ENCODE measurements around the gene MAN2B1. TPM values are rescaled to one million over a fixed set of nuclear protein-coding genes. Genes with fewer than 3 reads are reported as not detected.
A peak's percentile ranks its signal among the peaks of the same experiment; 100 is the strongest.

MAN2B1 gene
- total and polyA plus RNA-seq, 2 of the 13 experiments (the other 11 are each of a cell fraction or from before 2014, with no cell fraction given) = 23.6 to 23.8 TPM

DNA sequence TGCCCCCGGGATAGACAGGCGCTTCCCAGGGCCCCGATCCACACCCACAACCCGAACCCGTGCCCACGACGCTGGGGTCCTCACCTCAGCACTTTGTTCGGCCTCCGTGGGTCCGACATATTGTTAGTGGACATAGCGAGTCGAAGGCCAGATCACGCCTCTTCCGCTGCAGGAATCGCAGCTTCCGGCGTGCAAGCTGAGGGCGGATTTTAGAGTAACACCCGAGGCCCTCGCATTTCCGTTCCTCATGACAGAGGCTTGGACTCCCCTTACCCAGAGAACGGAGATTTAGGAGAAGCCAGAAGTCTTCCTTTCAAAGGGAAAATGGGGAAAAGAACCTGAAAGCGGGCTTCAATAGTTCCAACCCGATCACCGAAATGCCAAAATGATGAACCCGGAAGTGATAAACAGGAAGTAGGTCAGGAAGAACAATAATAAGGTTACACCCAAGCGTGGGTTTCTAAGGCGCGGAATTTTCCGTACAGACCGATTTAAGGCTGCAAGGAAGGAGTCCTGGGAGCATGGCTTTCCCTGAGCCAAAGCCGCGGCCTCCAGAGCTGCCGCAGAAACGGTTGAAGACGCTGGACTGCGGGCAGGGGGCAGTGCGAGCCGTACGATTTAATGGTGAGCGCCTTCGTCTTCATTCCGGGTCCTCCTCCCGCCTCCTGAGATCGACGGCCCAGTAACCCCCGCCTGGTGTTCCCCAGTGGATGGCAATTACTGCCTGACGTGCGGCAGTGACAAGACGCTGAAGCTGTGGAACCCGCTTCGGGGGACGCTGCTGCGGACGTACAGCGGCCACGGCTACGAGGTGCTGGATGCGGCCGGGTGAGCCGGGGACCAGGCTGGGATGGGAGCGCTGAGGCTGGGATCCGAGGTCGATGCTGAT lies 3.0 kb upstream of the MAN2B1 start (continued):
- no peak; the same call in 1 of the 2 replicates for TF ChIP-seq CERS6 (CRISPR knock-in tag; IDR thresholded peaks at IDR 0.05)
- TF ChIP-seq ZFX (CRISPR knock-in tag; IDR thresholded peaks at IDR 0.05; ENCODE audit: low read depth) = peak; percentile 97
- TF ChIP-seq, protein P1, sequence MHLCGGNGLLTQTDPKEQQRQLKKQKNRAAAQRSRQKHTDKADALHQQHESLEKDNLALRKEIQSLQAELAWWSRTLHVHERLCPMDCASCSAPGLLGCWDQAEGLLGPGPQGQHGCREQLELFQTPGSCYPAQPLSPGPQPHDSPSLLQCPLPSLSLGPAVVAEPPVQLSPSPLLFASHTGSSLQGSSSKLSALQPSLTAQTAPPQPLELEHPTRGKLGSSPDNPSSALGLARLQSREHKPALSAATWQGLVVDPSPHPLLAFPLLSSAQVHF (CRISPR knock-in tag; IDR thresholded peaks at IDR 0.05) = no peak
- TF ChIP-seq YY1 (IDR thresholded peaks at IDR 0.05; ENCODE audit: insufficient read depth, insufficient replicate concordance, low read depth, low read length) = peak; percentile 85
- peak; percentile 10; the same call in 1 of the 2 replicates for TF ChIP-seq MEIS2 (CRISPR knock-in tag; IDR thresholded peaks at IDR 0.05)
- peak; percentile 95 for TF ChIP-seq ZNF501 (CRISPR knock-in tag; IDR thresholded peaks at IDR 0.05)
- peak; percentile 80 for TF ChIP-seq SIN3B (IDR thresholded peaks at IDR 0.05; ENCODE audit: low read length)
- TF ChIP-seq DR1 (CRISPR knock-in tag; IDR thresholded peaks at IDR 0.05) = no peak
- TF ChIP-seq ZNF234 (CRISPR knock-in tag; conservative IDR thresholded peaks at IDR 0.05) = 0 out of 2 replicates have a peak, but pooled peaks have one; percentile 74
- TF ChIP-seq RFX5 (IDR thresholded peaks at IDR 0.05; ENCODE audit: low read depth, low read length) = no peak
- no peak for TF ChIP-seq ZMYM2 (CRISPR knock-in tag; IDR thresholded peaks at IDR 0.05)
- TF ChIP-seq, protein P2, sequence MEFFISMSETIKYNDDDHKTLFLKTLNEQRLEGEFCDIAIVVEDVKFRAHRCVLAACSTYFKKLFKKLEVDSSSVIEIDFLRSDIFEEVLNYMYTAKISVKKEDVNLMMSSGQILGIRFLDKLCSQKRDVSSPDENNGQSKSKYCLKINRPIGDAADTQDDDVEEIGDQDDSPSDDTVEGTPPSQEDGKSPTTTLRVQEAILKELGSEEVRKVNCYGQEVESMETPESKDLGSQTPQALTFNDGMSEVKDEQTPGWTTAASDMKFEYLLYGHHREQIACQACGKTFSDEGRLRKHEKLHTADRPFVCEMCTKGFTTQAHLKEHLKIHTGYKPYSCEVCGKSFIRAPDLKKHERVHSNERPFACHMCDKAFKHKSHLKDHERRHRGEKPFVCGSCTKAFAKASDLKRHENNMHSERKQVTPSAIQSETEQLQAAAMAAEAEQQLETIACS (CRISPR knock-in tag; IDR thresholded peaks at IDR 0.05) = no peak
- peak; percentile 59; the same call in 1 of the 2 replicates for TF ChIP-seq FOXJ3 (CRISPR knock-in tag; IDR thresholded peaks at IDR 0.05; ENCODE audit: borderline replicate concordance)
- TF ChIP-seq TRIM24 (CRISPR knock-in tag; IDR thresholded peaks at IDR 0.05) = no peak
- TF ChIP-seq, protein P3, sequence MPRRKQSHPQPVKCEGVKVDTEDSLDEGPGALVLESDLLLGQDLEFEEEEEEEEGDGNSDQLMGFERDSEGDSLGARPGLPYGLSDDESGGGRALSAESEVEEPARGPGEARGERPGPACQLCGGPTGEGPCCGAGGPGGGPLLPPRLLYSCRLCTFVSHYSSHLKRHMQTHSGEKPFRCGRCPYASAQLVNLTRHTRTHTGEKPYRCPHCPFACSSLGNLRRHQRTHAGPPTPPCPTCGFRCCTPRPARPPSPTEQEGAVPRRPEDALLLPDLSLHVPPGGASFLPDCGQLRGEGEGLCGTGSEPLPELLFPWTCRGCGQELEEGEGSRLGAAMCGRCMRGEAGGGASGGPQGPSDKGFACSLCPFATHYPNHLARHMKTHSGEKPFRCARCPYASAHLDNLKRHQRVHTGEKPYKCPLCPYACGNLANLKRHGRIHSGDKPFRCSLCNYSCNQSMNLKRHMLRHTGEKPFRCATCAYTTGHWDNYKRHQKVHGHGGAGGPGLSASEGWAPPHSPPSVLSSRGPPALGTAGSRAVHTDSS (CRISPR knock-in tag; conservative IDR thresholded peaks at IDR 0.05) = no peak
- TF ChIP-seq SMYD3 (CRISPR knock-in tag; IDR thresholded peaks at IDR 0.05) = no peak
- TF ChIP-seq ZNF260 (CRISPR knock-in tag; IDR thresholded peaks at IDR 0.05; ENCODE audit: borderline replicate concordance, low read depth) = no peak

Data from HepG2 (cell line).